Coronary artery (tissue), 2 donors: Measurements from ENCODE around the gene SLC13A3.

ENCODE experiments used
- DNase-seq: peaks from one replicate; pipeline ENCODE4 v3.0.0-alpha.2; 2017; ENCODE audit warnings: low spot score
- H3K27ac ChIP-seq, 2 donors: fragments of 200-600 bp; sonication (generic); one replicate each; pipeline ENCODE4 v1.5.1; 2016 to 2019
- H3K4me3 ChIP-seq: fragments of 200-600 bp; sonication (generic); 2 replicates; pipeline ENCODE4 v1.5.1; 2016; ENCODE audit warnings: mild to moderate bottlenecking, moderate library complexity
- CTCF ChIP-seq: fragments of 200-600 bp; sonication (generic); IDR thresholded peaks from one replicate; pipeline ENCODE4 v1.5.1; 2019; ENCODE audit warnings: antibody characterized with exemption

The SLC13A3 gene

GRCh38 chr20:46546298-46546697 lies 105.0 kb downstream of the SLC13A3 start:
- DNase-seq = no peak
- TF ChIP-seq CTCF = no peak
- Histone ChIP-seq H3K27ac (no peak overlapping the region), H3K4me3 (no peak overlapping the region)

GRCh38 chr20:46545827-46546138 lies 105.5 kb downstream of the SLC13A3 start:
- no peak overlapping the region for H3K4me3 ChIP-seq
- no peak for DNase-seq
- no peak for TF ChIP-seq CTCF
- H3K27ac ChIP-seq = no peak overlapping the region

- no peak for DNase-seq
- no peak for TF ChIP-seq CTCF
- H3K27ac ChIP-seq = no peak overlapping the region
- H3K4me3 ChIP-seq = no peak overlapping the region
Measured at GRCh38 chr20:46545077-46545826, 106.0 kb downstream of the SLC13A3 start.

- Histone ChIP-seq H3K4me3 (no peak overlapping the region), H3K27ac (no peak overlapping the region)
- DNase-seq = no peak
- no peak for TF ChIP-seq CTCF
Measured at GRCh38 chr20:46544576-46544975, 106.7 kb downstream of the SLC13A3 start.

GRCh38 chr20:46543959-46544358 lies 107.3 kb downstream of the SLC13A3 start:
- no peak for DNase-seq
- no peak for TF ChIP-seq CTCF
- Histone ChIP-seq H3K27ac (no peak overlapping the region), H3K4me3 (no peak overlapping the region)

- no peak for DNase-seq
Measured at GRCh38 chr20:46543033-46543432, 108.2 kb downstream of the SLC13A3 start.

More at GRCh38 chr20:46543033-46543432, 108.2 kb downstream of the SLC13A3 start:
- no peak for TF ChIP-seq CTCF
- Histone ChIP-seq H3K4me3 (no peak overlapping the region), H3K27ac (no peak overlapping the region)
